Placental epithelial cell (primary cell): ENCODE data around the gene FAM161B. TPM values are rescaled to one million over a fixed set of nuclear protein-coding genes. Genes with fewer than 3 reads are reported as not detected.

Source experiments
- small RNA-seq: library from RNA; depleted of rRNA; stranded (forward); fragments of <200 nt; gene quantifications from one replicate; pipeline ENCODE3, GENCODE V24; 2012
- total RNA-seq: library from RNA; depleted of rRNA; stranded (reverse); fragments of >200 nt; gene quantifications from 2 replicates; pipeline ENCODE4 v1.2.3, GENCODE V29; 2012

FAM161B gene
- 4.6 and 6.3 TPM in 2 replicates for total RNA-seq

GRCh38 chr14:73949752-73950734, at the start of gene FAM161B, which contains the start of gene COQ6:
FAM161B (minus strand) TSS chr14:73950094; CDS start chr14:73950026, 68 bp downstream.
COQ6 (plus strand) TSS chr14:73950302; CDS start chr14:73950333, 31 bp downstream.

GRCh38 chr14:73886449-73887317, 63.2 kb downstream of the FAM161B start, which contains the start of gene ZNF410:
ZNF410 (plus strand) TSS chr14:73886859; CDS start chr14:73892176, 5,317 bp downstream.

Small RNAs within 50 kb of the gene (small RNA-seq; reads per million reads assigned to genes)
- gene RF00019: not detected

Other genes with a start within 250 kb of the FAM161B start
- 18.4 and 21.6 TPM in 2 replicates for gene PNMA1, start 235.7 kb downstream of the FAM161B start, total RNA-seq
- gene PTGR2, start 98.3 kb downstream of the FAM161B start, total RNA-seq: 3.1 and 3.5 TPM in 2 replicates
- gene ZNF410, start 63.2 kb downstream of the FAM161B start, total RNA-seq: 67.9 and 73.7 TPM in 2 replicates
- 13.7 and 19.3 TPM in 2 replicates for gene COQ6, start 208 bp upstream of the FAM161B start, total RNA-seq
- gene ENTPD5, start 69.2 kb upstream of the FAM161B start, total RNA-seq: 10.6 and 11.0 TPM in 2 replicates
- 7.6 and 10.6 TPM in 2 replicates for gene BBOF1, start 69.3 kb upstream of the FAM161B start, total RNA-seq
- gene ALDH6A1, start 134.4 kb upstream of the FAM161B start, total RNA-seq: 16.5 and 17.7 TPM in 2 replicates
- gene LIN52, start 134.9 kb upstream of the FAM161B start, total RNA-seq: 2.8 and 5.9 TPM in 2 replicates